ENCODE measurements around the gene SPTBN1.

Gene SPTBN1

DNA sequence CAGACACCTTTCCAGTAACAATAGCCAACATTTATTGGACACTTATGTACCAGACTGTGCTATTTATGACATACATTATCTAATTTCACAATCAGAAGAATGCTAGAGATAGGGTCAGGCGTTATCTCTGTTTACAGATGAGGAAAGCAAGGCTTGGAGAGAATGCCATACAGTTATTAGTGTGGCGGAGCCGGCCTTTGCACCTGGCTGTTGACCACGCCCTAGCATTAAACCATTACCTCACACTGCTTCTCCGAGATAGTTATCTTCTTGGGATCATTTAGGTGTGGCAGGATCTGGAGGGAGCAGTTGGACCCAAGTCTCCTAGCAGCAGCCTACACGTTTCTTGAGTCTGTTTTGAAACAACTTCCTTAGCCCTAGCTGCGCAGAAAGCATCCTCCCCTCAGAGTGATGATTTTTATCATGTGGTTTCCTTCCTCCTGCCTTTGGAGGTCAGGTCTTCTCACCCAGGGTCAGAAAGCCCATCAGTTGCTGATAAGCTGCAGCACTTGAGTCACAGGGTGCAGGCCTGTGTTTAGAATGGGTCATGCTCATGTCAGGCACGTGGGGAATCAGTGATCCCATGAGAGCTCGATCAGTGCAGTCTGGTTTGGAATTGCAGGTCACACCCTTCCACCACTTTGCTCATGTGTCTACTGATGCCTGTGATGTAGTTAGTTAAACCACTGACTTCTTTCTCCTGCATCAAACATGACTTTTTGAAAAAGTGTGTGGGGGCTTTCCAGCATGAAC is 118.2 kb downstream of the SPTBN1 start:
- DNase-seq (ENCODE audit: low spot score): no peak

DNA sequence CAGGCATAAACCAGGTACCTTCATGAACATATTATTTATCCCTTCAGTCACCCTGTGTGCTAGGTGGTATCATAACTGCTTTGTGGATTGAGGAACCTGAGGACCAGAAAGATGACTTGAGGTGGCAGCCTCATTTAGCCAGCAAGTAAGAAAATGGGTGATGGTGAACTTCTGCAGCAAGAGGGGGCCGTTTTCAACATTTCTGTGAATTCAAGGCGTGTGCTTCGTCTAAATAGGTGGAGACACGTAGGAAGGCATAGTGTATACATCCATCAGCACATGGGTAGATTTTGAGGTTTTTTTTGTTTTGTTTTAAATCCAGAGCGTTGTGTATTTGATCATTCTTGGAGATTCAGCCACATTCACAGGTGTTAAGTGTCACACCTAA is 118.7 kb downstream of the SPTBN1 start:
- DNase-seq (ENCODE audit: low spot score): no peak

DNA sequence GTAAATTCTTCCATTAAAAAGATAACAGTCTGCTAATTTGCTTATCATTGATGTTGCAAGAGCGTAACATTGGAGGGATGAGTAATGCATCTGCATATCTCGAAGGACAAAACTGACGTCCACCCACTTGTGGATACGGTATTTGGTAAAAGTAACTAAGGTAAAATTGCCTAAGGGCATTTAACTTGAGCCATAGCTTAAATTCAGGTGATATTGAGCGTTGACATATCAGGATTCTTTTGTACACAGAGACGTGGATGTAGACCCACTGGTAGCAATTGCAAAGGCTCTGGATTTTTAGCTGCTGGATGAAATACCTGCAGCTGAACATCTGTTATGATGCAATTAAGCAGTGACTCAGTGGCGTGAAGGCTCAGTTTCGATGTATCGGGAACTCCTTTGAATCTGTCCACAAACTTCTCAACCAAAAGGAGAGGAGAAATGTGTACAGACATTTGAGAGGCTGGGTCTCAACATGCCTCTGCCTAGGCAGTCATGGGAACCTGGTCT is 119.3 kb downstream of the SPTBN1 start:
- no peak for DNase-seq (ENCODE audit: low spot score)

DNA sequence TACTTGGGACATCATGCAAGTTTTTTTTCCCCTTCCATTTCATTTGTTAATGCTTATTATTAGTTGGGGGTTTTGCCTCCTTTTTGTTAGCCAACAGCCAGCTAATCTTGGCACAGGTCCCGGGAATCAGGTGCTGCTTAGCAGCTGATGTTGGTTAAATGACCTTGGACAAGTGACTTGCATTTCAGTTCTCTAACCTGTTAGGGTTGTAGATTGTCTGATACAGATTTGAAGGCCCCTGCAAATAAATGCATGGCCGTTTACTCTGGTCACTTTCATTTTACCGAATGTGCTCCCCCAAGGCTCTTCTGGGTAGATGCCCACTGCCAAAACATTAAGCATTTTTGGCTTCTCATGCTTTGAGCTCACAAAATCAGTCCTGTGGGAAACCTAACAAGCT is 120.9 kb downstream of the SPTBN1 start:
- no peak for DNase-seq (ENCODE audit: low spot score)

DNA sequence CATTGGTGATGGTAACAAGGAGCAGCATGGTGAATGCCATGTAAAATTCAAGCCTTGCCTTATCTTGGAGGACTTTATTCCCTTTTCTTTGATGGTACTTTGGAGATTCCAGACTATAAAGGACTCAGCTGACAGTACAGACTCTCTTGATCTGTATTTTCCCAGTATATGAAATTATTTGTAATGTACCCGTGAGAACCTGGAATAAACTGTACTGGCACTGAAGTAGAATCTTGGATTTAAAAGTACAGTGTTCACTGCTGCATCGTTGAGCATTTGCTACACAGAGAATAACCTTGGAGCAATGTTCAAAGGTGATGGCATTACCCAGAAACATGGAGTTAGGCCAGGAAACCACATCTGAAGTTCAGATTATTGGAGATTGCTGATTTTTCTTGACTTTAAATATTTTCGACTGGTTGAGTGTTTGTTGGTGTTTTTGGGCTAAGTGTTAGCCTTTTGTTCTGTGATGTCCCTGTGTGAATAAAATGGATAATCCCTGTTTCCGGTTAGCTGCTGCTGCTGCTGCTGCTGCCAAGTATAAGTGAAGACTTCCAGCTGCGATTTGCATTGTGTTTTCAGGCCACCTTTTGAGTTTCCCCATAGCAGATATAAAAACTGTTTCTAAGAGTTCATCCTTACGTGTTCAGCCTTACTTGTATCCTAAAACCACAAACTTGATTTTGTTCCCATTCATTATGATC is 122.0 kb downstream of the SPTBN1 start:
- DNase-seq (ENCODE audit: low spot score): no peak

DNA sequence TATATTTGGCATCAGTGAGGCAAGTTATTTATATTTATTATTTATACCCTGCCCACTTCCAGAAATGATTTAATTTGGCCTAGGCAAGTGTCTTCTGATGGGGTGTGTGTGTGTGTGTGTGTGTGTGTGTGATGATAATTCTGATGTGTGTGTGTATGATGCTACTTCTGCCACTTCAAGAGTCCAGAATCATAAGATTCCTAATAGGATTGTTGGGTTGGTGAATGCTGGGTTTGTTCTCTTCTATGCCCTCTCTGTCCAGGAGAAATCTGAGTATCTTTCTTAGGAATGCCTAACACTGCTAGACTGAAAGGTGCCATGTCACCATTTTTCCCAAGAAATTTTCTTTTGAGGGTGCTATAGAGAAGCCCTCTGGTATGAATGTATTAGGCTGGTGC is 122.5 kb downstream of the SPTBN1 start:
- no peak for DNase-seq (ENCODE audit: low spot score)

DNA sequence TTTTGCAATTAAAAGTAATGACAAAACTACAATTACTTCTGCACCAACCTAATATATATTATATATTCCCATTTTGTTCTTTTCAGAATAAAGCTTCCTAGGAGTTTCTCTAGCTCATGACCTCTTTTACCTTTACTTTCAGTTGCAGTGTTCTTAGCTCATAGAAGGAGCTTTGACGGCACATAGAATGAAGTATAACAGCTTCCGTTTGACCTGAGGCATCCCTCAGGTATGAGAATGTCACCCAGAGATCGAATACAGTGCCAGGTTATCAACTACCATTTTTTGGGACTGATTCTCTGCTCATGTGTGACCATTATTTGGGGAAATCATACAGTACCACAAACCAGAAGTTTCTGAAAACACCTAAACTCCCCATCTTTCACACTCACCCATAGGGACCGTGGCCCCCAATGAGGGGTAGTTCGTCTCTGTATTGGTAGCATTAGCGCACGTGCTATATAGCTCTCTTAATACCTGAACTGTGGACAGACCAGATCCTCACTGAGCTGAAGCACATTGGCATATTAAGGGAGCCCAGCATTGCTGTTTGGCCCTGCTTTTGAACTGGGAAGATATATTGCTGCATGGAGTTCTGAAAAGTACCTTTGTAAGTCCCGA is 123.0 kb downstream of the SPTBN1 start:
- no peak for DNase-seq (ENCODE audit: low spot score)

DNA sequence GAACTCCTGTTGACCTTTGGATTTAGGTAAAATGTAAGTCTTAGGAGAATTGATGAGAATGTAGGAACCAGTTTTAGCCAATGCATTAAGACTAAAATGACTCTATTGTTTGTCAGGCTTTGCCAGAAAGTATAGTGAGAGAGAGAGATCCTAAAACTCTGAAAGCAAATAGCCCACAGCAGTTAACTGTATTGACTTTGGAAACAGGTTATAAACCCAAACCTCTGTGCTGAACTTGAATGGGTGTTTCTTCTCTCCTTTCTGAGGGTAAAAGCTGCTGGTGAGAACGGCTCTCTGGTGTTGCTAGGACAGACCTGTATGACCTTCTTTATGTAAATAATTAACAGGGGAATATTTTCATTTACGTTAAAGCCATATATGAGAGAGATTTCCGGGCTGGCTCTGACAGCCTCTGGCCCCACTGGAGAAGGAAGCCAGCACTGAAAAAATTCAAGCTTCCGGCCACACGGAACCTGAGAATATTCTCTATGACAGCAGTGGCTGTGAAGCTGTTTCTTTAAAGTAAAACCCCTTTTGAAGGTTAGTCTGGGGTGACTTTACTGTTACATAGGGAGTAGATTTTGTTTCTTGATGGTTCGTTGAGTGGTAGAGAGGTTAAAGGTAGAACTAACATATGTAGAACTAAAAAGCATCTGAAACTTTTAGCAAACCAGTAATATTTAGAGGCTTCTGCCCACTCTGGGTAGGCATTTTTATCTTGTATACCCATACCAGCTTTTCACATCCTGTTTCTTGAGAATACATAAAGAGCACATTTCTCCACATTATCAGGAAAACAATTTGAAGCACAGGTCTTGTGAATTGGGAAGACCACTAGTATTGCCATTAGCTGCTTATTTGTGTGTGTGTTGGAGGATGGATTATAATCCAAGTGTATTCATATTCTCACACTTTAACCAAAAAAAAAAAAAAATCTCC is 123.8 kb downstream of the SPTBN1 start:
- no peak for DNase-seq (ENCODE audit: low spot score)

DNA sequence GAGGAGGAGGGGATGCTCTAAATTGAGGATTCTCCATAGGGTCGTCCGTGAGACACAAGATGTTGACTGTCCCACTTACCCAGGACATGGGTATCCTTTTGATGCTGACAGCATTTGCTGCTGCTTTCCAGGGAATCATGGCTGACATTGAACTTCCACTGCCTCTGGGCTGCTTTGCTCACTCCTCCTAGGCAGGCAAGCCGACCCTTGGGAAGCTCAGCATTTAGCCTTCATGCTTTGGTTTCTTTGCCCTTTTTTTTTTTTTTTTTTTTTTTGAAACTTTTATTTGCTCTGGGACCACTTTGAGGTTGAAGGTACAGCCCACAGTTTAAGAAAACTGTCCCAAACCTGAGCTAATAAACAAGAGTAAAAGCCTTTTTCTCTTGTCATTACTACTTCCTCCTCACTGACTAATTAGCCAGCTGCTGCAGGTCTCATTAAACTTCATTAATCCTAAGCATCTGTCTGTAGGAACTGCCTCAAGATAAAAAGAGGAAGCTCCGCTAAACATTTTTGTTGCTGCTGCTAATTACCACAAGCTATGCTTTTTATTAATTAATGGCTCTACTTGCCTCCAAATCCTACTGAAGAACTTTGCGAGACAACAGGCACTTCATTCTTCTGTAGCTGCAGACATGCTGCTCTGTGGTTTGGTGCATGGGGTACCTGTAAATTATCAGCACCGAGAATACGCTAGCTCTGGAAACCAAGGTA is 125.4 kb downstream of the SPTBN1 start:
- no peak for DNase-seq (ENCODE audit: low spot score)

DNA sequence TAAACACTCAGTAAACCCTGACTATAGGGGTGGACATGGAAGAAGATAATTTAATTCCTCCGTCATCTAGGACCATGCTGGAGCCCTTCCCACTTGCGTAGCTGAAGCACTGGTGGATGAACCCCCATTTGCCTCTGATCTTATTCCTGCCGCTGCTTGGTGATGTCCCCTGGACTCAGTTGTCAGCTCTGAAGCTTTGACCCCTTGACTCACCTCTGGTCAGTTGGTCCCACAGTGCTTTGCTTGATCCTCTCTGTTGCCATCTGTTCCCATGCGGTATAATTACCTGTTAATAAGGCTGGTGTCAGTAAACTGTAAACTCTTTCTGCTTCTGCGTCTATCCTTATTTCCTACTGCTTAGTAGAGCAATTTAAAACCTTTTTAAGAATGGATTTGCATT is 126.9 kb downstream of the SPTBN1 start:
- no peak for DNase-seq (ENCODE audit: low spot score)

DNA sequence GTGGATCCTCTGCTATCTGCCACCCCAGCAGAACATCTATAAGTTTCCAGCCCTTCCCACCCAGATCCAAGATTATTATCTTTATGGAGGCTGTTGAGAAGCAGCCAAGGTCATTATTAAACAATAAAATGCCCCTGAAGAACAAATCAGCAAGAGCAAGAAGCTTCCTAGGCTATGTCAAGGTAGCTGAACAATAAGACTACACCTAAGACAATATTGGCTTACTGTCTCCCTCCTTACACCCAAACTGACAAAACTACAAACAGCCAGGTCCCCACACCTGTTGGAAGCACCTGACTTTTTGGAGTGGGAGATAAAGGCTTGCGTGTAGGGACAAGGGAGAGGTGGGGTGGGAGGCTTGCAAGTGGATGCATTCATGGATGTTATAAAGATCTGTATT is 128.5 kb downstream of the SPTBN1 start:
- no peak for DNase-seq (ENCODE audit: low spot score)

DNA sequence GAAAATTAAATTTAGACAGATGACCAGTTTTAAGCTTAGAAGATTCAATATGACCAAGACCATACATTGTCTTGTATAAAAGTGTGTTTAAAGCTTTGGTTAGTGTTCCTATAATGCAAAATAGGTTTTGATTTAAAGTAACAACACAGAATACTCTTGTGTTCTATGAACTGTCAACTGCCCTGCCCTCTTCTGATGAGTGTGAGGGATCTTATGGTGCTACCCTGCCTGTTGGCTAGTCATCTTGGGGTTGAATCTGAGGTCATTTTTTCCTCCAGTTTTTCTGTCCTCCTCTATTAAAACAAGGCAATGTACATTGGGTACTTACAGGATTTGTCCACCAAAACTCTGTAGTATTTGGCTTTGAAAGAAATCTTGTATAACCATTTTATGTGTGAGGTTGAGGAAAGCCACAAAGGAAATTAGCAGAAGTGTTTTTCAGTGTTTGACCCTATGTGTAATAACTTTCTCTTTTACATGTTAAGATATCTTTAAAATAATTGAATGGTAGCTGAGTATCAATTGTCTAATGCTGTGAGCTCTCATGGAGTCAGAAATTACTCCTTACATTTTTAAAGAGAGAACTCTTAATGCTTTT is 129.1 kb downstream of the SPTBN1 start:
- no peak for DNase-seq (ENCODE audit: low spot score)

DNA sequence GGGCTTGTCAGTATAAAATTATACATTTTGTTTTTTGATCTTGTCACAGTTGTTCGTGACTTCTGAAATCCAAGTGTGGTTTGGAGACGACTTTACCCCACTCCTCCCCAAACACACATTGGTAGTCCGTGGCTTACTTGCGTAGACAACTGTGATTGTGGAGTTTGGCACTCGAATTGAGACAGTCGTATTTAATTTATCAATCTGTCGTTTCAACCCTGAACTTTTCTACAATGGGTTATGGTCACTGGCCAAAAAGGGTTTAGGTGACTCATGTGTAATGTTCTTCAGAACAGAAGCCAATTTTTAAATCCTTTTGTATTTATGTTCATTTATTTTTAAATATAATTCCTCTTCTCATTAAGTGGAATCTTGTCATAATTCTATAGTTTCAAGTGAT is 129.9 kb downstream of the SPTBN1 start:
- no peak for DNase-seq (ENCODE audit: low spot score)

DNA sequence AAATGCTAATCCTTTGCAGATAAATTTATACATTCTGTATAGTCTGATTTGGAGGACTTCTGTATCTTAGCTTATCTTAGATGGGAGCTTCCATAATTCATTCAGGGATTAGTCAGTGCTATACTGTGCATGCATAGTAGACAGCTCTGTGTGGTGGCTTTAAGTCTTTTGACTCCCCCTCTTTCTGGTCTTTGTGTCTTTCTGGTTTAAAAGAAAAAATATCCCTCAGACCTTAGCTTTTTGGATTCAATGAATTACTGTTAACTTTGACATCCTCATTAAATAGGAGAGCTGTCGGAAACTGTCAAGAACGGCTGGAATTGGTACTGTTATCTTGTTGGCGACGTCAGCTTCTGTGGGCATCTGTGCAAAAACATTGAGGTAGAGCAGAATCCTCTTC is 130.4 kb downstream of the SPTBN1 start:
- DNase-seq (ENCODE audit: low spot score): no peak

DNA sequence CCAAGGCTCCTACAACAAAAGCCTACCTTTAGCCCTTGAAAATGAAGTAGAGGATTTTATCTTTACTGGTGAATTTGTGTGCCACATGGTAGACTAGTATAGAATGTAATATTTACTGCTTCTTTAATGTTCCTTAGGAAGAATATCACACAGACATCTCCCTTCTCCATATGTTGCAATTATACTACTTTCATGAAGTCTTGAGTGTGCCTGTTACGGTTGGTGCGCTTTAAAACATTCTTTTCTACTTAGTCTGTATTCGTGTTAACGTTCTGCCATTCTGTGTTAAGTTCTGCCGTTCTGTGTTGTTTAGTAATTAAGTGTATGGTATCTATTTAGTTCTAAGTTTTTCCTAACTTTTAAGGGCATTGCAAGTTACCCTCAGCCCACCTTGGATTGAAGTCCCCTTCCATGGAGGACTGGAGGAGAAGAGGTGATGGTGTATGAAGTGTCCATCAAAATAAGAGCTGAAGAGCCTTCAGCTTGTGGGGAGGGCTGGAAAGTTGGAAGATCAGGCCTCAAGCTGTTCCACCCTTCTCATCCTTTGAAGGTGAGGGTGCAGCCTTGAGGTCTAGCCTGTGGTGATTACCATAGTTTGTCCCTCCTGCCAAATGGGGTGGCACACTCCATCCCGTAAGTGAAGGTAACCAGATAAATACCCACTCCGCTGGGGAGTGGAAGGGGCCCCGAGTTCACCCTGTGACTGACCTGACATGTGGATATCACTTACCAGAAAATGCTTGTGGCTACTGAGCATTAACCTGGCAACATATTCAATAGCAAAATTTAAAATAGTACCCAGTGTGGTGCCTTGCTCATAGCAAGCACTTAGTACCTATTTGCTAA is 131.3 kb downstream of the SPTBN1 start:
- DNase-seq (ENCODE audit: low spot score): no peak

DNA sequence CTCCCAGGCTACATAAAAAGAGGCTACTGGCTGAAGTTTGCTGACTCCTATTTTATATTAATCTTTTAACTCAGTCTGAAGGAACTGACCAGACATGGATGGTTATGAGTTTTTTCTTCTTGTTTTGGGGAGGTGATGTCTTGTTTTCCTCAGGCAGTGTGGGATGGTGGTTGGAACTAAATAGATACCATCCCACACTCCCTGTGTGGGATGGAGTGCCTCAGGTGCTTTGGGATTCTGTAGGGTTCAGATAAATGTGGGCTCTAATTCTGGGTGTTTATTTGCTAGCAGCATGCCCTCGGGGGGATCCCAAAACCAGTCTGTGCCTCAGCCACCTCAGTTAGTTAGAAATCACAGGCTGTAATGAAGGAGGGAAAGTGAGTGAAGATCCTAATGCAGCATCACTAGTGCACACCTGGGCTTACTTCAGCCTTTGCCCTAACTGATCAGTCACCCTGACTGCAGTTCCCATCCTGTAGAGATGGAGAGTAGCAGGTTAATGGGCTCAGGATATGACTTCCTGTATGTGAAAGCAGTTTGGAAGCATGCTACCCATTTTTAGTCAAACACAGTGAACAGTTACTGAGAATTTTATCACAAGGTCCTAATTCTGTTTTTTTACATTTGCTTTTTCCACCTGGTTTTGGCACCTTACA is 132.2 kb downstream of the SPTBN1 start:
- DNase-seq (ENCODE audit: low spot score): no peak

DNA sequence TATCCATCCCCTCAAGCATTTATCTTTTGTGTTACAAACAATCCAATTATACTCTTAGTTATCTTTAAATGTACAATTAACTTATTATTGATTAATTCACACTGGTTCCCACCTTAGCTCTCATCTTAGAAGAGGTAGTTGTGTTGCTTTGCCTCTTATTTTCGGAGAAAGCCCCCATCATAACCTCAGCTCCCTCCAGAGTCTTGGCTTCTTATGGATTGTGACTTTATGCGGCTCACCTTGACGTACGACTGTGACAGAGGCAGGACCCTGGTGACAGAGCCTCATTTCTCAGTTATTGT is 132.9 kb downstream of the SPTBN1 start:
- no peak for DNase-seq (ENCODE audit: low spot score)

DNA sequence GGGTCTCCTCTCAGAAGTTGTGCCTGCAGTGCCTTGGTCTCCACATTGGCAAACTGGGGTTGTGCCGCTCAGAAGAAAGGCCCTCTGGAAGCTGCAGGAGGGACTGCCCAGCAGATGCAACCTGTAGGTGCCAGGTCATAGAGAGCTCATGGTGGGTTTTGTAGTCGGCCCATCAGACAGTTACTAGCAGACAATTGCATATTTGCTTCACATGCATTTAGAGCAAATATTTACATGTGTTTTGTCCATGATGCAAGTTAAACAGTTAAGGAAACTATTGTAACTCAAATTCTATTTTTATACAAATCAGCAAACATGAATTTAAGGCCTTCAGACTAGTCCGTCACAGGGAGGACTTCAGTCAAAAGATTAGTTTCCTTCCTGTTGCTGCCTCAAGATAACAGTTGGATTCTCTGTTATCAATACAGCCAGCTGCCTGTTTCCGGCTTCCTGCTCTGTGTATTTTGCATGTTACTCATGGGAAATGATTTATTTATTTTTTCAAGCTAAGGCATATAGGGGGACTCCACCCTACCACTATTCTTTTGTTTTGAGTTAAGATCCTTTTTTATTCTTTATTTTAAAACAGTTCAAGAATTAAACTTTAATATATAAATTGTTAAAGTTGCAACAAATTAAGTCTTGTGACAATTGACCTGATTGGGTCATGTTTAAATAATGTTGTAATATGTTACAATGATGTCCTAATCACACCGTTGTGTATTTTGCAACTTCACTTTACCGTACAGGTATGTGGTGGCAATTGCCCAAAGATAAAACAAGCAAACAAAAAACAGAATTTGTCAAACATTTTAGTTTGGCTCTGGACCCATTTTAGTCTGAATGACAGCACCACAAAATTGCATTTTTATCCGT is 133.5 kb downstream of the SPTBN1 start:
- DNase-seq (ENCODE audit: low spot score): no peak
